Measurements from ENCODE around the gene PPIF.

GRCh38 chr10:79385804-79386531, 38.7 kb downstream of the PPIF start:
- TF ChIP-seq CTCF (IDR thresholded peaks at IDR 0.05) (no peak), POLR2A (IDR thresholded peaks at IDR 0.05) (no peak)
